NCI-H1048 (cell line): ENCODE data around the gene FMR1.

Experiments
- DNase-seq: peaks from one replicate; lab custom pipeline; 2025; lab: John Stamatoyannopoulos, UW

Gene FMR1

GRCh38 chrX:147916375-147916968, 4.8 kb downstream of the FMR1 start:
- DNase-seq, result no peak

- no peak for DNase-seq
These were observed 6.3 kb downstream of the FMR1 start for GRCh38 chrX:147917700-147918695.

- no peak for DNase-seq
These were observed 8.5 kb downstream of the FMR1 start for GRCh38 chrX:147920161-147920666.

- no peak for DNase-seq
These were observed 11.9 kb downstream of the FMR1 start for GRCh38 chrX:147923605-147924004.

GRCh38 chrX:147927256-147927655, 15.5 kb downstream of the FMR1 start:
- no peak for DNase-seq

GRCh38 chrX:147933815-147934214, 22.1 kb downstream of the FMR1 start:
- no peak for DNase-seq

- no peak for DNase-seq
These were observed 23.5 kb downstream of the FMR1 start for GRCh38 chrX:147935156-147935758.

- no peak for DNase-seq
These were observed 33.6 kb downstream of the FMR1 start for GRCh38 chrX:147945286-147945685.

GRCh38 chrX:147948531-147948930, 36.8 kb downstream of the FMR1 start:
- no peak for DNase-seq

- no peak for DNase-seq
These were observed 38.6 kb downstream of the FMR1 start for GRCh38 chrX:147950352-147950751.

GRCh38 chrX:147953976-147954375, 42.3 kb downstream of the FMR1 start:
- DNase-seq, result no peak

GRCh38 chrX:147957291-147957690, 45.6 kb downstream of the FMR1 start:
- no peak for DNase-seq

GRCh38 chrX:147958291-147958690, 46.6 kb downstream of the FMR1 start:
- DNase-seq, result no peak

- no peak for DNase-seq
These were observed 49.0 kb downstream of the FMR1 start for GRCh38 chrX:147960722-147961121.

GRCh38 chrX:147962476-147962875, 50.8 kb downstream of the FMR1 start:
- DNase-seq, result no peak

GRCh38 chrX:147978931-147979330, 67.2 kb downstream of the FMR1 start:
- DNase-seq, result no peak

GRCh38 chrX:147981038-147981752, 69.5 kb downstream of the FMR1 start, which contains the start of gene FMR1NB:
Gene FMR1NB, plus strand, starts transcription at chrX:147981337. Its CDS starts 66 bp downstream, at chrX:147981403.
- no peak for DNase-seq
